ENCODE data around the gene ZC3H18. TPM values are rescaled to one million over a fixed set of nuclear protein-coding genes. Genes with fewer than 3 reads are reported as not detected.
A peak's percentile ranks its signal among the peaks of the same experiment; 100 is the strongest.

ZC3H18 gene
- total and polyA plus RNA-seq, 2 experiments from 2014 or later: 16.8 to 37.1 TPM

DNA sequence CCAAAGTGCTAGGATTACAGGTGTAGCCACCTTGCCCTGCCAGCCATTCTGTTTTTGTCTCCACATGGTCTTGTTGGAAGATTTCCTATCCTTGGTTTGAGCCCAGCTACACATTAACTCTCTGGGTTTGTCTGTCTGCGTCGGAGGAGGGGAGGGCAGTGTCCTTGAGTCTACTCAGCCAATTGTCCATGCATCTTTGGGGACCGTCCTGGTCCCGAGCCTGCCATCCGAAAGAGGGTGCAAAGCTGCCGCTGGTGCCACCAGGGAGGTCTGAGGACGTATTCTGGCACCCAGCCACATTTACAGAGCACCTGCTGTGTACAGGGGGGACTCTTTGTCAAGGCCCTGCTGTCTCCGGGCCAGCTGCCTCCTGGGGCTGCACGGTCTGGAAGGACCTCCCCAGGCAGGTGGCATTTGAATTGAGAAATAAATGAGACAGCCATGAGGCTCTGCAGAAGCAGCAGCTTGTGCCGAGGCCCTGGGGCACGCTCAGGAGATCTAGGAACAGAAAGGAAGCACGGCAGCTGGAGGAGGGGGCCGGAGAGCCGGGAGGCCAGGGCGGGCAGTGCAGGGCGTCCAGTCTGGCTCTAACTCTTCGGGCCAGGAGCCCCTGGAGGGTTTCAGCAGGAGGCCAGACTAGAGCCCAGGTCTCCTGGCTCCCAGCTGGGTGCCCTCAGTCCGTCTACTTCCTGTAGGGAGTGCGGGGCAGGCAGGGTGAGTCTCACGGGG is 79.2 kb downstream of the ZC3H18 start:
- no peak overlapping the region for H2AFZ ChIP-seq
- H3K9me3 ChIP-seq (ENCODE audit: low read depth): no peaks in the 10 kb centered on the region
- H3K79me2 ChIP-seq: peaks cover 15% of the 10 kb centered on the region
- H3K9me2 ChIP-seq (replicated peaks; ENCODE audit: insufficient read depth): no peaks in the 10 kb centered on the region
- H4K20me1 ChIP-seq (ENCODE audit: insufficient read depth, poor library complexity, severe bottlenecking): peaks cover 6% of the 10 kb centered on the region
- peaks cover 15% of the 10 kb centered on the region for H3K4me1 ChIP-seq (ENCODE audit: insufficient read depth)
- peak overlapping the region; percentile 82 for H3K4me3 ChIP-seq
- H3K36me3 ChIP-seq (replicated peaks; ENCODE audit: insufficient read depth, low read depth): no peaks in the 10 kb centered on the region
- H3K27me3 ChIP-seq: no peaks in the 10 kb centered on the region
- no peak overlapping the region for H3K27ac ChIP-seq
- peak overlapping the region; percentile 99 for H3K4me2 ChIP-seq
- WGBS (ENCODE audit: low lambda C conversion rate, missing lambda C conversion rate): 82% methylated on average over 17 of the region's 20 CpGs
- TF ChIP-seq CTCF (IDR thresholded peaks at IDR 0.05; ENCODE audit: poor library complexity): no peak
- no peak for TF ChIP-seq EZH2phosphoT487 (IDR thresholded peaks at IDR 0.05; ENCODE audit: low read depth, severe bottlenecking, unreplicated experiment)
- no peak for TF ChIP-seq EZH2 (IDR thresholded peaks at IDR 0.05; ENCODE audit: borderline replicate concordance)
- DNase-seq (ENCODE audit: low spot score): no peak

DNA sequence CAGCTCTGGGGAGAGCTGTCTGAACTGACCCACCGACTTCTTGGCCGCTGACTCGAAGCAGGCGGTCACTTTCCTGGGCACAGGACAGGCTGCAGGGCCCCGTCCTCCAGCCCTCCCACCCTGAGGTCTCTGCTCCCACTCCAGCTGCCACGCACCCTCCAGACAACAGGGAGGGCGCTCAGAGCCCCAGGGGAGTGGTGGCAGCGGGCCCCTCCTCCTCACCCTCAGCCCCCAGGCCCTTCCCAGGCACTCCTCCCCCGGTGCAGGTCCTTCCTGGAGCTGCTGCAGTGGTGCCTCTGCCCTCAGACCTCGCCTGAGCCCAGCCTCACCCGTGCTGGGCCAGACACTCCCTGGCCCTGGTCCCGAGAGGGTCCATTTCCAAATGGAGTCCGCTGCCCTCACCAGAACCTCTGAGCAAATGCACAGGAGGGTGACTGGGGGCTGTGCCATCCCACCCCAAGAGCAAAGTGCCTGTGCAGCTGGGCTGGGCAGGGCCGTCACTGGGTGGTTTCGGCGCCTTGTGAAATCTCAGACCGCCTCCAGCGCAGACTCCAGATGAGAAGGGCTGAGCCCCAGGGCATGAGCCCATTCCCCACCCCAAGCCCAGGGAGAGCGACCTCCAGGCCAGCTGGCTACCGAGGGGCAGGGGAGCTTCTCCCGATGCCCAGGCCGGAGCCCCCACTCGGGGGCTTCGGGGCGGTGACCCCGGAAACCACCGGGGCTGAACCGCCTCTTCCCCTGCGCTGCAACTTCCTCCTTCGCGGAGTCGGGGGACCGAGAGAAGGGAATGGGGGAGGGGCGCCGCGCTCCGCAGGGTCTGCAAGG is 79.9 kb downstream of the ZC3H18 start:
- peak overlapping the region; percentile 37 for H2AFZ ChIP-seq
- WGBS (ENCODE audit: low lambda C conversion rate, missing lambda C conversion rate): 13% methylated on average over 21 of the region's 37 CpGs
- H4K20me1 ChIP-seq (ENCODE audit: insufficient read depth, poor library complexity, severe bottlenecking): peaks cover 6% of the 10 kb centered on the region
- no peaks in the 10 kb centered on the region for H3K36me3 ChIP-seq (replicated peaks; ENCODE audit: insufficient read depth, low read depth)
- H3K27ac ChIP-seq: peak overlapping the region; percentile 91
- H3K9me2 ChIP-seq (replicated peaks; ENCODE audit: insufficient read depth): no peaks in the 10 kb centered on the region
- no peaks in the 10 kb centered on the region for H3K9me3 ChIP-seq (ENCODE audit: low read depth)
- H3K4me2 ChIP-seq: peak overlapping the region; percentile 99
- H3K4me3 ChIP-seq: peak overlapping the region; percentile 82
- peaks cover 15% of the 10 kb centered on the region for H3K4me1 ChIP-seq (ENCODE audit: insufficient read depth)
- no peaks in the 10 kb centered on the region for H3K27me3 ChIP-seq
- peaks cover 15% of the 10 kb centered on the region for H3K79me2 ChIP-seq
- TF ChIP-seq CTCF (IDR thresholded peaks at IDR 0.05; ENCODE audit: poor library complexity) (no peak), EZH2 (IDR thresholded peaks at IDR 0.05; ENCODE audit: borderline replicate concordance) (no peak), EZH2phosphoT487 (IDR thresholded peaks at IDR 0.05; ENCODE audit: low read depth, severe bottlenecking, unreplicated experiment) (no peak)
- peak; percentile 56 for DNase-seq (ENCODE audit: low spot score)

DNA sequence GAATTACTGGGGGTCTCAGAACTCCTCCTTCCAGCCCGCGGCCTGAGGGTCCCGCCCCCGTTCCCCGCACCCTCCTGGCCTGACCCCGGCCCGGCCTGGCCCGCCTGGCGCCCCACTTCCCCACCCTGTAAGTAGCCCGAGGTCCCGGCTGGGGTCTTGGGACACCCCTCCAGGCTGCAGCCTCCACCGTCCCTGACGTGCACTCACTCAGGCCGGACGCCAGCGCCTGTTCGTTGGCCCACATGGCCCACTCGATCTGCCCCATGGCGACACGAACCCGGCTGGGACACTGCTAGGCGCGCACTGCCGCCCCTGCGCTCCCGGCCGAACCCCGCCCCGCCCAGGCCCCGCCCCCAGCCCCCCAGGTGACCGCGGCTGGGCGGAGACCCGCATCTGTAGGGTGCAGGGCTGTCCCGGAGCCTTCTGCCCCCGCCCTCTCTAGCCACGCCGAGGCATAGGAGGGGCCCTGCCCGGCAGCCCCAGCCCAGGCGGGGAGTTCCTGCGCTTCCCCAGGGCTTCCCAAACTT is 80.6 kb downstream of the ZC3H18 start, which contains the start of gene CYBA:
CYBA (minus strand) TSS at position 305 of the 527 bp plus-strand sequence; CDS start at position 265, 40 bp downstream.
- peaks cover 15% of the 10 kb centered on the region for H3K79me2 ChIP-seq
- WGBS (ENCODE audit: low lambda C conversion rate, missing lambda C conversion rate): 6% methylated on average over 10 of the region's 41 CpGs
- peak; percentile 88 for DNase-seq (ENCODE audit: low spot score)

More for the DNA sequence above, 80.6 kb downstream of the ZC3H18 start, which contains the start of gene CYBA:
- peak within 1 kb of the TSS; percentile 99 for H3K4me2 ChIP-seq
- H4K20me1 ChIP-seq (ENCODE audit: insufficient read depth, poor library complexity, severe bottlenecking): peaks cover 6% of the 10 kb centered on the region
- no peaks in the 10 kb centered on the region for H3K9me3 ChIP-seq (ENCODE audit: low read depth)
- H3K9me2 ChIP-seq (replicated peaks; ENCODE audit: insufficient read depth): no peaks in the 10 kb centered on the region
- peak within 1 kb of the TSS; percentile 91 for H3K27ac ChIP-seq
- H3K36me3 ChIP-seq (replicated peaks; ENCODE audit: insufficient read depth, low read depth): no peaks in the 10 kb centered on the region
- TF ChIP-seq EZH2 (IDR thresholded peaks at IDR 0.05; ENCODE audit: borderline replicate concordance) (no peak), EZH2phosphoT487 (IDR thresholded peaks at IDR 0.05; ENCODE audit: low read depth, severe bottlenecking, unreplicated experiment) (no peak), CTCF (IDR thresholded peaks at IDR 0.05; ENCODE audit: poor library complexity) (no peak)
- no peaks in the 10 kb centered on the region for H3K27me3 ChIP-seq
- H3K4me1 ChIP-seq (ENCODE audit: insufficient read depth): peaks cover 15% of the 10 kb centered on the region
- H3K4me3 ChIP-seq: peak within 1 kb of the TSS; percentile 82
- peak within 1 kb of the TSS; percentile 37 for H2AFZ ChIP-seq
